DMS53 treated with DMSO at 0.1 percent for 48 hours (cell line): Measurements from ENCODE around the gene RGS1.

Experiments used
- DNase-seq: peaks from one replicate; lab custom pipeline; 2025; ENCODE audit not compliant: unreplicated experiment; lab: John Stamatoyannopoulos, UW

Gene RGS1, protein sequence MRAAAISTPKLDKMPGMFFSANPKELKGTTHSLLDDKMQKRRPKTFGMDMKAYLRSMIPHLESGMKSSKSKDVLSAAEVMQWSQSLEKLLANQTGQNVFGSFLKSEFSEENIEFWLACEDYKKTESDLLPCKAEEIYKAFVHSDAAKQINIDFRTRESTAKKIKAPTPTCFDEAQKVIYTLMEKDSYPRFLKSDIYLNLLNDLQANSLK

DNA sequence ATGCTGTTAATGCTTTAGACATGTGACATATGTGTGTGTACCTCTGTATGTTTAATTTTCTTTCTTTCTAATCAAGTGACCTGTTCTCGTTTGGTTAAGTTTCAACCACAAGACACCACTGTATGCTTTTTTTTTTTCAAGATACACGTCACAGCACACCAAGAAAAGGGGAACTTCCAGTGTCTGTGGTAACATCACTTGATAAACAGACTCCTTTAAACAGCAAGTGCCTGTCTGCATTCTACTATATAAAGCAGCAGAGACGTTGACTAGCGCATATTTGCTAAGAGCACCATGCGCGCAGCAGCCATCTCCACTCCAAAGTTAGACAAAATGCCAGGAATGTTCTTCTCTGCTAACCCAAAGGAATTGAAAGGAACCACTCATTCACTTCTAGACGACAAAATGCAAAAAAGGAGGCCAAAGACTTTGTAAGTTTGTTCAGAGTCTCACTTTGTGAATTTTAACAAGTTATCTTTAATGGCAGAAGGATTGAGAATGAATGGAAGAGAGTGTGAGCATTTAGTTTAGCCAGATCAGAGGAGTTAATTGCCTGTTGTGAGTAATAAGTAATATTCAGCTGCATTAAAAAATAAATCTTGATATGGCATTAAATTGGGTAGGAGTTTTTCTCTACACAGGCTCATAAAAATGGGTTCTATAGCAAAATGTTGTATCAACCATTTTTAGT is at the start of gene RGS1:
TSS of gene RGS1 (plus strand) at position 275 of the 691 bp plus-strand sequence. CDS start at position 295, 20 bp downstream.
- no peak for DNase-seq

DNA sequence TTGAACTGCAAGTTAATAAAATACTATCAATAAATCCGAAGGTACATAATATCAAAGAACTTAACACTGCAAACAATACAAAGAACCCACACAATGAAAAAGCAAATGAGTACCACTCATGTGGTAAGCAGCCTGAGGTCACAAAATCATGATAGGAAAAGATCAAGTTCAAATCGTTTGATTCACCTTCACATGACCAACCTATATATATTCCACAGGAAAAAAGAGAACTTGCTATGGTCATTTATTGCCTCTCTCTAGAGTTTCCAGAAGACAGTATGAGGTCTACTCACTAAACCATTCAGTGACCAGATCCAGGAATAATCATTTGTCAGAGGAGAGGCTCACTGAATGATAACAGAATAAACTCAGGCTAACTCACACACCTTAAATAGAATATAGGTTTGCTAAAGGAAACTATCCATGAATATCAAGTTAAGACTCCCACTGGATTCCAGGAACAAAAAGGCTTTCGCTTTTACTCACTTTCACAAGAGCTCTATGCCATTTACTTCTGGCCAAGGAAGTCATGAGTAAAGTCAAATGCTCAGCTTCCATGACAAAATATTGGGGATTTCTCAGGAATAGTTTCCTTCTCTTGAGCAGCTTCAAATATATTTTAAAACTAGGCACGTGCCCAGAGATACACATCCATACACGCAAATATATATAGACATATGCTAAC is 48.3 kb upstream of the RGS1 start:
- no peak for DNase-seq

DNA sequence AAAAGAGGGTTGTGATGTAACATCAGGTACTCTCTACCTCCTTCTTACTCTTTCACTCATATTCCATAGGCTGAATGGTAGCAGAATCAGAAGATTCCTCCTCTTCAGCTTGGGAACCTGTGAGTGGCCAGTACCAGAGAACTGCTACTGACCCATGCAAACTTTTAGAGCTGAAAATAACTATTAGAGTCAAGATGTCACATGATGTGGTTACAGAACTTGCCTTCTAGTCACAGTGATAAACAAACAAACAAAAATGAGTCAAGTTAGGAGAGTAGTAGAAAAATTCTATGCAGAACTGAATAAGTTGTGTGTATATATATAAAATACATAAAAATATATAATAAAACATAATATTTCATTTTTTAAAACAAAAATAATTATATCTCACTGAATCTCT is 47.6 kb upstream of the RGS1 start:
- no peak for DNase-seq

DNA sequence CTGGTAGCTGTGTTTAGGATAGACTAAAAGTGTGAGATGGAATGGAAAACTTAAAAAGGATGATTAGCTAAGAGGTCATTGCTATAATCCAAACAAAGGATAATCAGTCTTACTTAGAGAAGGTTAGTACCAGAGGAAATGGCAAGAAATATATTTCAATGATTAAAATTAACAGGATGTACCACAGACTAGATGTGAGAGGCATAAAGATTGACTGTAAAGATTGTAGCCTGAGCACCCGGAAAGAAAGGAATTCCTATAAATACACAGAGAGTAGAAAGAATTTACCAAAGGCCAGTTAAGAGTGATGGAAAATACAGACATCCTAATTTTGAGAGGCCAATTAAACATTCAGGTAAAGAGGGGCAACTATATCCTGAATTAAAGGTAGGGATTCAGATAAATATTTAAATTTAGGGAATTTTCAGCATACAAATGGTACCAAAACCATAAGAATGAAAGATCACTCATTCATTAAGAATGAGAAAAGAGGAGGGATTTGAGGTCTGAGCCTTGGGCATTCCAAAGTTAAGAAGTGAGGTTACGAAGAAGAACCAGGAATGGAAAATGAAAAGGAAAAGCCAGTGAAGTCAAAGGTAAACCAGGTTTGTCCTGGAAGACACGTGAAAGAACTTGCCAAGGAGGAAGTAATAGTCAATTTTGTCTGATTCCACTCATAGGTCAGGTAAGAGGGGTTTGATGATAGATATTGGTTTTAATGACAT is 46.4 kb upstream of the RGS1 start:
- DNase-seq, result no peak

DNA sequence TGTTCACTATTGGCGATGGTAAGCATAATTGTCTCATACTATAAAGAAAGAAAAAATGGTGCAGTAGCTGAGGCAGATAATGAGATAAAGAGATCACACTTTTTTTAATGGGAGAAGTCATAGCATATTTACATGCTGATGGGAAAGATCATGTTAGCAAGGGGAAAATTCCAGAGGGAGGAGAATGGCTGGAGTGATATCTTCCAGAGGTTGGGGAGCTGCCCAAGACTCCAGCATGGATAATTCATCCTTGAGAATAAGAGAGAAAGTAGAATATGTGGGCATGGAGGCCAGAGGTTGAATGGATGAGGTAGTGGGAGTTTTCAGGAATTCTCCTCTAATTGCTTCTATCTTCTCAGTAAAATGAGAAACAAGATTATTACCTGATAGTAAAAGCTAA is 45.8 kb upstream of the RGS1 start:
- DNase-seq, result no peak

DNA sequence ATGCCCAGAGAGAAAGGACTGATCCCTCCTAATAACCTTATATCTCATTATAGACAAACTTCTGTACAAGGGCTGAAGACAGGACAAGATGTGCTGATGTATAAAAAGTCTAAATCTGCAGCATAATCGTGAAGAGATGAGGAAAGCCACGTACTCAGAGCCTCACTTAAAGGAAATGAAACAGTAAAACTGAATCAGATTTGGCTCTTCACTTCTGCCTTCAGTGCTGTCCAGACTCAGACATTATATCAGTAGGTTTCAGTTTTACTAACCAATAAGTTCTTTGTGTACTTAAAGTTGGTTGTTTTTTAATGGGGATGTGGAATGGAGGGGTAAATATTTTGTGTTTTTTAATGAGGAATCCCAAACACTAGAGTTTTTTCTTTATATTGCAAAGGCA is 45.3 kb upstream of the RGS1 start:
- DNase-seq, result no peak

DNA sequence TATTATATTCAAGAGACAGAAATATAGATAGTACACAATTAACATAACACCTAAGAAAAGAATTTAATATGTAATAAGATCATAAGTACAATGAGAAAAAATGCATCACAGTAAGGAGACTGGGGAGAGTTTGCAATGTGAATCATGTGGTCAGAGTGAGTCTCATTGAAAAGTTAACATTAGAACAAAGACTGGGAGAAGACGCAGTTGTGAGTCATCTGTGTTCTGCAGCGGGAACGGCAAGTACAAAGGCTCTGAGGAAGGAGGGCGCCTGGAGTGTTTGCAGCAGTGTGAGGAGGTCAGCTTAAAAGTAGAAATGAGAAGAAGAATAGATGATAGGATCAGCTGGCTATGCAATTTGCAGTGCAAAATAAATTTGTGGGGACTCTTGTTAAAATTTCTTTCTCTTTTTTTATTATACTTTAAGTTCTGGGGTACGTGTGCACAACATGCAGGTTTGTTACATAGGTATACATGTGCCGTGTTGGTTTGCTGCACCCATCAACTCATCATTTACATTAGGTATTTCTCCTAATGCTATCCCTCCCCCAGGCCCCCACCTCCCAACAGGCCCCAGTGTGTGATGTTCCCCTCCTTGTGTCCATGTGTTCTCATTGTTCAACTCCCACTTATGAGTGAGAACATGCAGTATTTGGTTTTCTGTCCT is 44.4 kb upstream of the RGS1 start:
- DNase-seq, result peak; percentile 37

DNA sequence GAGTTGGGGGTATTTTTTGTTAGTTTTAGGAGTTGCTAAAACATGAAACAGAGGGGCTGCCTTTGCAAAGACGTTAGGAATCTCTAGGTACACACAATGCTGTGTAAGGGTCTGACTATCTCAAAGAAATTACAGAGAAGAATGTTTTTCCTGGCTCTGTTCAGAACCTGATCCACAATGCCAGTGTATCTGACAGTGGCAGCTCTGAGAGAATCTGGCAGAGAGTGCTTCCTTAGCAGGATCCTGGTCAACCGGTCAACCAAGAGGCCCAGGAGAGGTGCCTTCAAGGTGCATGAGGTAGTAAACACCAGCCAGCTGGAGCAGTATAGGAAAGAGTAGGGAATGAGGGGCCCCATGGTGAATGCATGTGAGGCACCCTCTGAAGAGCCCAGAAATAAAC is 40.9 kb upstream of the RGS1 start:
- no peak for DNase-seq

DNA sequence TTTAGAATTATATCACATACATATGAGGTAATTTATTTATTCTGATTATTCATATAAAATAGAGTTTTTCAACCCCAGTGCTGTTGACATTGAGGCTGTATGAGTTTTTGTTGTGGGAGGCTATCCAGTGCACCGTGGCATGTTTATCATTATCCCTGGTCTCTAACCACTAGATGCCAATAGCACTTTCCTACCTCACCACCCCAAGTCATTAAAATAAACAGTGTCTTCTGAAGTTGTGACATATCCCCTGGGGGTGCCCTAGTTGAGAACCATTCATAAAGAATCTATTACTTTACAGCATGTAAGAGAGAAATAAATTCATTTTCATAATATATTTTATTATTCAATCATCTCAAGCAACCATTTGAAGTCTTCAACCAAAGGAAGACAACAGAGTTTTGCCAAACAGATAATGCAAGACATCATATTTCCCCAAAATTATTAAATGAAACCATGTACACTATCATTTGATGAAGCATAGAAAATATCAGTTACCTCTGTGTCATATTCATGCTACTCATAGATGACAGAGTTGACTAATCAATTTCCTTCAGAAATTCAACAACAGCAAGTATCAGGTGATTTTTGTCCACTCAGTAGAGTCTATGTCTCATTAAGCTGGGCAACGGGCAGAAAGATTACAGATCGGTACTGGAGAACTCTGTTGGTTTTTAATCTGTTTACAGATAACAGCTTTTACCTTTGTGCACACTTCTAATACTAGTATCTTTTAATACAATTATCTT is 39.5 kb upstream of the RGS1 start:
- DNase-seq, result no peak

DNA sequence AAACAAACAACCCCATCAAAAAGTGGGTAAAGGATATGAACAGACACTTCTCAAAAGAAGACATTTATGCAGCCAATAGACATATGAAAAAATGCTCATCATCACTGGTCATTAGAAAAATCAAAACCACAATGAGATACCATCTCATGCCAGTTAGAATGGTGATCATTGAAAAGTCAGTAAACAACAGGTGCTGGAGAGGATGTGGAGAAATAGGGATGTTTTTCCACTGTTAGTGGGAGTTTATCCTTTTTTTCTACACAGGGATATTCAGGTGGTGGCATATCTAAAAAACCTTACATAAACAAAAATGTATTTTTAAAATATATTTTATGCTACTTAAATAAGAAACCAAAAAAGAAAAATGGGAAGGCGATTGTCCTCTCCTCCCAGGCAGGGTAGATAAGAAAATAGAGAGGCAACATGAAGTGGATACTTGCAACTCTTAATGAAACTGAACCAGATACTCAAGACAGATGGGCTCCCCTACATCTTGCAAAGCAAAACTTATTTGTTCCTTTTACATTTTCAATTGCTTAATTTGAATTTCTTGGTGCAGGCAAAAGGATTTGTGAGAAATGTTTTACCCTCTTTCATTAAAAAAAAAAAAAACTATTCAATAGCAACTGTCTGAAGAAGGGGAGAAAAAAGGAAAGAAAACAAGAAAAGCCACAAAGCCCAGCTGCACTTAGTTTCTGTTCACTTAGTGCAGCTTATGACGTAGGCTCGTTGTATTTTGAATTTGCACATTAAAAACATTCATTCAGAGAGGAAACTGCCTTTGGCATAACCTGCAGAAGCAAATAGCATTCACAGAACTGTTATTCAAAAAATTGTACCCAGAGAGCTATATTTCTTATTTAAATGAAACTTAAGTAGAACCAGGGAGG is 36.9 kb upstream of the RGS1 start:
- no peak for DNase-seq

DNA sequence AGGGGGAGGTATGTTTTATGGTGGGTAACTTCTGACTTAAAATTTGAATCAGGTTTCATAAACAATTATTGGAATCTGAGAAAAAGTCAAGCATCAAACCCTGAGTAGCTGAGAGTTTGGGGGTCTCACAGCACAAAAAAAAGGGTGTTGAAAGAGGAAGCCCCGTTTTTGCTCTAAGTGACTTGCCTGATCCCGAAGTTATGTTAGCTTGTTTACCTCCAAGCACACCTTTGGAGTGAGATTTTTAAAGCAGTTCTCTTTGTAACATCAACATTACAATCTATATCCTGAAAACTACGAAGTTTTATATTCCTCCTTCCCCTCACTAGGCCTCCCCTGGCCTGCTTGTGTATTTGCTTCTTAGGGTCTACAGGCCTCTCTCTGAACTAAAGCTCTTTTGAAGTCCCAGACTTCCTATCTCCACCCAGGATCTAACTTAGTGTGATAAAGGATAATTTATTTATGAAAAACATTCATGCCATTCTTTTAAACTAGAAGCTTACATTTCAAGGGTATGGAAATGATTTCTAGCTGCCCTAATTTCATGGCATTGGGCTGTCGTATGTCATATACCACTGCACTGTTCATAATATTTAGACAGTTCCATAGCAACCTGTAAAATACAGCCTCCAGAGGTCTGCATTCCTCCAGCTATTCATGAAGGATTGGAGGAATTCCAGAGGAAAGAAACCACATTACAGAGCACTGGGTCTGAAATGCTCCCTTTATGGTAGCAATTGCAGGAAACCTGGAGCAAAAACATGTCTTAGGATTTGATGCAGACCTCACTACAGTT is 36.1 kb upstream of the RGS1 start:
- DNase-seq, result no peak

DNA sequence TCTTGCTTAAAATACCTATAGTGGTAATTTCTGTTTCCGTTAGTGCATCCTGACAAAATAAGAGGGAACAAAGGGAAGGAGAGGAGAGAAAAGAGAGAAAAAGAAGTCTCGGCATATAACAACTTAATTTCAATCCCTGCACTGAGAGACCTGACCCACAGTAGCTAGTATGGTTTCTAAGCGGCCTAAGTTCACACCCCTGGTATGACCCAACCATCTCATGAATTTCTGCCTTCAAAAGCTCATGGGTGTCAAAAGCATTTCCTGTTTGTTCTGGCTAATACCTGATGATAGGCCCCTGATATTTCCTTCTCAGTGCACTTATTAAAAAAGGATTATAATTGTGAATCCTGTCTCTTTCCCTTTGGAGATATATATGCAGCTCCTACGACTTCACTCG is 32.1 kb upstream of the RGS1 start:
- DNase-seq, result no peak

DNA sequence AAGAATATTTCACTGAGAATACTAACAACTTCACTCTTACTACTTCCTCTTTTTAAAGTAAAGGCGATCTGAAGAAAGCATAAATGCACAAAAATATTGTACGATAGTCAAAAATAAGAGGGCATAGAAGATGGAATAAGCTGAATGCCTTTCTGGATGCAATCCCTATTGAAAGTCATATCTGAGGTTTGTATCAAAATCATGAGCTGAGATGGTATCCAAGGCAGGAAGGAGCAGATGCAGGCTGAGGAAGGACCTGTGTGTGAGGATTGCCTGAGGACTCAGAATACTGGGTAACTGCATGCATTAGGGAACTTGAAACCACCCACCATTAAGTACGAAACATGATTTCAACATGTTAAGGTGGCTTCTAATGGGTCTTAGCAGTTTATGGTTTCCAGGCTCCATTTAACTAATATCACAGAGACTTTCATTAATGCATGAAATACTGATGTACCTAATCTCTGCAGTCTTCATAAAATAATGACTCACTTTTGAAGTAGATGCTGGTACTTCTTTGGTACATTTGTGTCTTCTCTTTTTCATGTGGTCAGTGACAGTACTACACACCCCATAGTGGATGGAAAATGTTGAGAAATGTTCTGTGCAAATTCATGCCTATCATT is 29.6 kb upstream of the RGS1 start:
- no peak for DNase-seq

DNA sequence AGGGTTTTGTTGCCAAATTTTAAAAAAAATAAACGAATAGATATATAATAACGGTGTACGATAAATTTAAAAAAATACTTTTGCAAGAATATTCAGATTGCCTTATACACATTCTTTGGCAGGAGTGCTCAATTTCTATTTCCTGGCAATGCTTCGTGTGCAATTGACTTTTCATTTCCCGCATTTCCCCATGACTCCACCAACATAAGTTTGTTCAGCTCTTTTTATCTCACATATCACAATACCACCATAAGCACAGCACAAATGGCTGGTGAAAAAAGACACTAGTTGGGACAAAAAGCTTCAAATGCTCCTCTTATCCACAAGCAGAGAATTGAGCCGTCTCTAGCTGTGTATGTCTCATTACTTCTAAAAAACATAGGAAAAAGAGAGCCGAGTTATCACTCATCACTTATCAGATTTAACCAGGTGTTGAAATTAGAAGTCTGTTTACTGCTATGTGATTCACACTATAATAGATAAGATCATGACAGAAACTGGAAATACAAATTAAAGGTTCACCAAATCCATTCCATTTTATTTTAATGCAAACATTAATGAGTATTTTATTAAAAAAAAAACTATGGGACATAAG is 28.9 kb upstream of the RGS1 start:
- no peak for DNase-seq

DNA sequence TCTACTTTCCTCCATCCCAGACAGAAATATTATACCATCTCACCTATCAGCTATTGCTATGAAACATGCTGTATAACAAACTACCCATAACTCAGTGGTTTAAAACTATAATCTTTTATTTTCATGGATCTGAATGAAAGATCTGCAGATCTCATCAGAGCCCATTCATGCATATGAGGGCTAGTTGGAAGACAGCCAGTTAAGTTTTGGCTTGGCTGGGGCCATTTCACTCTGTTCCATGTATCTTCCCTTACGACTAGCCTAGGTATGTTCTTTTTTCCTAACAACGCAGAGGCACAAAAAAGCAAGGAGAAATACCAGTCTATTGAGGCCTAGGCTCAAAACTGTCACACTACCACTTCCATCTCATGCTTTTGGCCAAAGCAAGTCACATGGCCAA is 28.1 kb upstream of the RGS1 start:
- DNase-seq, result no peak

DNA sequence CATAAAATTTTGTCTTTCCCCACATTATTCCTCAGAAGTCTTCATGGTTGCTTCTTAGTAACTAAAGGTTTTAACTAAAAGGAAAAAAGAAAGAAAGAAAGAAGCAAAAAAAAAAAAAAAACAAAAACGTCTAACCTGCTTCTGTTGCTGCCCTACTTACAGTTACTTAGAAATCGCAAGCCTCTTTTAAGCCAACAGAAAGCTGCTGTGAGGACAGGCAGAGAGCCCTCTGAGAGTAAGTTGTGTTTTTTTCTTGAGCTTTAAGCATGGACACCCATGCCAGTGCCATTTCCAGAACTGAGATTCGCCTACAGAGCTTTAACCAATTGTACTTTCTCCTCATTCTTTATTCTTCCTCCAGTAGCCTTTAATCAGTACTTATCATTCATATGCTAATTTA is 25.6 kb upstream of the RGS1 start:
- no peak for DNase-seq

DNA sequence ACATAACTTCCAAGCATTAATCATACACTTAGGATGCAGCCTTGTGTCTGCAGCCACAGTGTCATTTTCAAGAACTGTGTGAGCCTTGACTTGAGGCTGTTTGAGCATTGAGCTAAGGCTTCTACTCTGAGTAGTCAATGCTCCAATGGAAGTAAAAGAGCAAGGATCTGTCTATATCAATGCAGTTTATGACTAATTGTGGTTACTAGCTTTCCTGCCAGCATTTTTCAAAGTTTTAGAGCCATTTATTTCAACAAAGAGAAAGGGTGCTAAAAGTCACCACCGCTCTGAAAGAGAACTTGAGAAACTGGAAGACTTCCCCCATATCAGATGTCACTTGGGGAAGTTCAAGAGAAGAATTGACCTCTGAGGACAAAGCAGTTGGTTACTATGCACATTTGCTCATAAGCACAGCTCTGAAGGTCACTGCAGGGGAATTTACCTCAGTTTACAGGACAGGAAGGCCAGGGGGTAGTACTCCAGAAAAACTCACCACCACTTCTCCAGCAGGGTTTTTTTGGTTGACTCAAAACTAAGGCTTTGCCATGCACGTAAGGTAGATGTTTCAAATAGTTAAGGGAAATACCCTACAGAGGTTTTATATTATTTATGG is 24.5 kb upstream of the RGS1 start:
- DNase-seq, result no peak
